GM12892 (cell line): ENCODE measurements around the gene CCDC13.

Source experiments
- DNase-seq: peaks from one replicate; pipeline ENCODE4 v3.0.0; 2011; ENCODE audit not compliant: insufficient read length
- FAIRE-seq: peaks from 2 replicates; lab custom pipeline; 2011; peaks lifted over from hg19 to GRCh38; lab: Jason Lieb, UNC
- POLR2A ChIP-seq: IDR thresholded peaks from 2 replicates; pipeline ENCODE4 v1.6.1; 2011; ENCODE audit warnings: low read depth, low read length, control low read depth
- POLR2AphosphoS5 ChIP-seq: IDR thresholded peaks from 2 replicates; pipeline ENCODE4 v1.6.1; 2011; ENCODE audit warnings: low read depth, low read length, control low read depth
- TAF1 ChIP-seq: IDR thresholded peaks from 2 replicates; pipeline ENCODE4 v1.6.1; 2011; ENCODE audit warnings: low read depth, mild to moderate bottlenecking, control low read depth, low read length, borderline replicate concordance

CCDC13 gene

GRCh38 chr3:42805141-42805821 lies 32.2 kb upstream of the CCDC13 start:
- FAIRE-seq (no peak), DNase-seq (no peak)
- no peak for TF ChIP-seq POLR2AphosphoS5
- TF ChIP-seq TAF1: no peak
- no peak for TF ChIP-seq POLR2A

- no peak for FAIRE-seq
- TF ChIP-seq POLR2A (no peak), TAF1 (no peak), POLR2AphosphoS5 (no peak)
- no peak for DNase-seq
Measured at GRCh38 chr3:42804831-42805132, 31.7 kb upstream of the CCDC13 start.

GRCh38 chr3:42804106-42804830 lies 31.2 kb upstream of the CCDC13 start, which contains the start of gene HIGD1A:
Gene HIGD1A, minus strand, starts transcription at chr3:42804490. Its CDS starts 10,237 bp downstream, at chr3:42794253.
- DNase-seq (peak; percentile 98), FAIRE-seq (peak; percentile 99)
- TF ChIP-seq POLR2AphosphoS5 (no peak; the same call in 1 of the 2 replicates), POLR2A (peak; percentile 85), TAF1 (peak; percentile 70)

GRCh38 chr3:42803414-42804105 lies 30.5 kb upstream of the CCDC13 start:
- TF ChIP-seq POLR2AphosphoS5: no peak
- TF ChIP-seq TAF1: no peak; the same call in 1 of the 2 replicates
- no peak for TF ChIP-seq POLR2A
- peak; percentile 24 for DNase-seq
- FAIRE-seq: peak; percentile 44

GRCh38 chr3:42802876-42803413 lies 29.9 kb upstream of the CCDC13 start:
- peak; percentile 63 for FAIRE-seq
- no peak for DNase-seq
- TF ChIP-seq TAF1 (no peak), POLR2A (no peak), POLR2AphosphoS5 (no peak)

- no peak for TF ChIP-seq TAF1
- no peak for TF ChIP-seq POLR2A
- no peak for TF ChIP-seq POLR2AphosphoS5
Measured at GRCh38 chr3:42801784-42802183, 28.7 kb upstream of the CCDC13 start.

GRCh38 chr3:42801048-42801620 lies 28.1 kb upstream of the CCDC13 start:
- DNase-seq (no peak), FAIRE-seq (no peak)
- TF ChIP-seq POLR2A: no peak
- TF ChIP-seq POLR2AphosphoS5: no peak
- no peak for TF ChIP-seq TAF1

More at GRCh38 chr3:42801784-42802183, 28.7 kb upstream of the CCDC13 start:
- FAIRE-seq (no peak), DNase-seq (no peak)

GRCh38 chr3:42800251-42800650 lies 27.2 kb upstream of the CCDC13 start:
- TF ChIP-seq POLR2A: no peak
- TF ChIP-seq TAF1: no peak
- TF ChIP-seq POLR2AphosphoS5: no peak
- no peak for FAIRE-seq
- no peak for DNase-seq

GRCh38 chr3:42799376-42799775 lies 26.3 kb upstream of the CCDC13 start:
- FAIRE-seq (no peak), DNase-seq (no peak)
- TF ChIP-seq POLR2A: no peak
- TF ChIP-seq TAF1: no peak
- no peak for TF ChIP-seq POLR2AphosphoS5

- TF ChIP-seq TAF1 (no peak), POLR2AphosphoS5 (no peak), POLR2A (no peak)
- DNase-seq (no peak), FAIRE-seq (no peak)
Measured at GRCh38 chr3:42796332-42796885, 23.4 kb upstream of the CCDC13 start.
